OCI-LY3 (cell line): ENCODE results near the gene SRCIN1.

ENCODE experiments used
- EZH2phosphoT487 ChIP-seq: fragments of 200-600 bp; shearing (Covaris generic); IDR thresholded peaks from 2 replicates; pipeline ENCODE4 v1.6.1; 2018; ENCODE audit warnings: antibody characterized with exemption, mixed run types, low read depth
- TF ChIP-seq, protein P1 (sequence below): fragments of 200-600, 300-600 bp; sonication (generic); IDR thresholded peaks from 2 replicates; pipeline ENCODE4 v1.5.1; 2014; ENCODE audit warnings: antibody characterized with exemption, low read length, low read depth

DNA sequence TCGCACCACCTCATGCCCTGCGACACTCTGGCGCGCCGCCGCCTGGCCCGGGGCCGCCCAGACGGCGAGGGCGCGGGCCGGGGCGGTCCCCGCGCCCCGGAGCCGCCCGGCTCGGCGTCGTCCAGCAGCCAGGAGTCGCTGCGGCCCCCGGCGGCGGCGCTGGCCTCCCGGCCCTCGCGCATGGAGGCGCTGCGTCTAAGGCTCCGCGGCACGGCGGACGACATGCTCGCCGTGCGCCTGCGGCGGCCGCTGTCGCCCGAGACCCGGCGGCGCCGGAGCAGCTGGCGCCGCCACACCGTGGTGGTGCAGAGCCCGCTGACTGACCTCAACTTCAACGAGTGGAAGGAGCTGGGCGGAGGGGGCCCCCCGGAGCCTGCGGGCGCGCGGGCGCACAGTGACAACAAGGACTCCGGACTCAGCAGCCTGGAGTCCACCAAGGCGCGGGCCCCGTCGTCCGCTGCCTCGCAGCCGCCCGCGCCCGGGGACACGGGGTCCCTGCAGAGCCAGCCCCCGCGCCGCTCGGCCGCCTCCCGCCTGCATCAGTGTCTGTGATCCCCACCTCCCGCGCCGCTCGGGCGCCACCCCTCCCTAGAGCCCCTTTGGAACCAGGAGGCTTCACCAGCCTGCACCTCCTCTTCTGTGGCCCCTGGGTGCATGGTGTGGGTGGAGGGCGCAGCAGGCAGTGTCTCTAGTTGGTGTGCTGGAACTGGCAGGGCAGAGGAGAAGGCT lies 95.2 kb downstream of the SRCIN1 start:
- TF ChIP-seq, protein P1, sequence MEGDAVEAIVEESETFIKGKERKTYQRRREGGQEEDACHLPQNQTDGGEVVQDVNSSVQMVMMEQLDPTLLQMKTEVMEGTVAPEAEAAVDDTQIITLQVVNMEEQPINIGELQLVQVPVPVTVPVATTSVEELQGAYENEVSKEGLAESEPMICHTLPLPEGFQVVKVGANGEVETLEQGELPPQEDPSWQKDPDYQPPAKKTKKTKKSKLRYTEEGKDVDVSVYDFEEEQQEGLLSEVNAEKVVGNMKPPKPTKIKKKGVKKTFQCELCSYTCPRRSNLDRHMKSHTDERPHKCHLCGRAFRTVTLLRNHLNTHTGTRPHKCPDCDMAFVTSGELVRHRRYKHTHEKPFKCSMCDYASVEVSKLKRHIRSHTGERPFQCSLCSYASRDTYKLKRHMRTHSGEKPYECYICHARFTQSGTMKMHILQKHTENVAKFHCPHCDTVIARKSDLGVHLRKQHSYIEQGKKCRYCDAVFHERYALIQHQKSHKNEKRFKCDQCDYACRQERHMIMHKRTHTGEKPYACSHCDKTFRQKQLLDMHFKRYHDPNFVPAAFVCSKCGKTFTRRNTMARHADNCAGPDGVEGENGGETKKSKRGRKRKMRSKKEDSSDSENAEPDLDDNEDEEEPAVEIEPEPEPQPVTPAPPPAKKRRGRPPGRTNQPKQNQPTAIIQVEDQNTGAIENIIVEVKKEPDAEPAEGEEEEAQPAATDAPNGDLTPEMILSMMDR, result no peak
- no peak for TF ChIP-seq EZH2phosphoT487
